WTC11 (cell line): Measurements from ENCODE around the gene C16orf74.

Experiments used
- CREB1 ChIP-seq: sonication (generic); formaldehyde crosslinking; IDR thresholded peaks from 2 replicates; pipeline ENCODE4 v1.8.0; 2023; ENCODE audit warnings: mild to moderate bottlenecking, missing genetic modification reagents
- GABPB1 ChIP-seq: sonication (generic); formaldehyde crosslinking; IDR thresholded peaks from 2 replicates; pipeline ENCODE4 v1.8.1; 2023; ENCODE audit warnings: mild to moderate bottlenecking, missing genetic modification reagents
- GTF2I ChIP-seq: fragments of 250-450 bp; sonication (Bioruptor Pico); conservative IDR thresholded peaks from 2 replicates; pipeline ENCODE4 v1.4.0; 2021; ENCODE audit warnings: mild to moderate bottlenecking
- ZNF671 ChIP-seq: fragments of 250-450 bp; sonication (Bioruptor Pico); IDR thresholded peaks from 2 replicates; pipeline ENCODE4 v1.8.0; 2021; ENCODE audit warnings: mild to moderate bottlenecking
- TF ChIP-seq, protein P1 (sequence below): fragments of 200-600 bp; IDR thresholded peaks from 2 replicates; pipeline ENCODE4 v1.8.0; 2022; ENCODE audit warnings: antibody characterized with exemption
- TF ChIP-seq, protein P2 (sequence below): sonication (generic); formaldehyde crosslinking; IDR thresholded peaks from 2 replicates; pipeline ENCODE4 v1.8.1; 2023; ENCODE audit warnings: mild to moderate bottlenecking, missing genetic modification reagents, borderline replicate concordance

DNA sequence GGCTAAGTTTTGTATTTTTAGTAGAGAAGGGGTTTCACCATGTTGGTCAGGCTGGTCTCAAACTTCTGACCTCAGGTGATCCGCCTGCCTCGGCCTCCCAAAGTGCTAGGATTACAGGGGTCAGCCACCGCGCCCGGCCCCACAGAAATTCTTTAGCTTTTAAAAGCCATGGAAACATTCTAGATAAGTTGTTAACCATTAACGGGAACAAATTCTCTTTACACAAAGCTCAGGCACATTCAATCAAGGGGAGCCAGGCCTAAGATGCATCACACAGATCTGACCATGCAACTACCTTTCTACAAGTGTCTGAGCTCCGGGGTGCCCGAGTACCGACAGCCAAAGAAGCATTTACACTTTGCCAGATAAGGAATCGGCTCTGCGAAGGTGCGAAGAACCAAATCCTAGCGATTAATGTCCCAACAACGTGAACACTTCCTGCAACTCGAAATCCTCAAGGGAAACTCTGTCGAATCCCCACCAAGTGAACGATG lies 47.4 kb upstream of the C16orf74 start:
- TF ChIP-seq ZNF671 (CRISPR knock-in tag) (no peak), CREB1 (CRISPR knock-in tag) (no peak), GABPB1 (CRISPR knock-in tag) (no peak; the same call in 1 of the 2 replicates), GTF2I (no peak)
- TF ChIP-seq, protein P1, sequence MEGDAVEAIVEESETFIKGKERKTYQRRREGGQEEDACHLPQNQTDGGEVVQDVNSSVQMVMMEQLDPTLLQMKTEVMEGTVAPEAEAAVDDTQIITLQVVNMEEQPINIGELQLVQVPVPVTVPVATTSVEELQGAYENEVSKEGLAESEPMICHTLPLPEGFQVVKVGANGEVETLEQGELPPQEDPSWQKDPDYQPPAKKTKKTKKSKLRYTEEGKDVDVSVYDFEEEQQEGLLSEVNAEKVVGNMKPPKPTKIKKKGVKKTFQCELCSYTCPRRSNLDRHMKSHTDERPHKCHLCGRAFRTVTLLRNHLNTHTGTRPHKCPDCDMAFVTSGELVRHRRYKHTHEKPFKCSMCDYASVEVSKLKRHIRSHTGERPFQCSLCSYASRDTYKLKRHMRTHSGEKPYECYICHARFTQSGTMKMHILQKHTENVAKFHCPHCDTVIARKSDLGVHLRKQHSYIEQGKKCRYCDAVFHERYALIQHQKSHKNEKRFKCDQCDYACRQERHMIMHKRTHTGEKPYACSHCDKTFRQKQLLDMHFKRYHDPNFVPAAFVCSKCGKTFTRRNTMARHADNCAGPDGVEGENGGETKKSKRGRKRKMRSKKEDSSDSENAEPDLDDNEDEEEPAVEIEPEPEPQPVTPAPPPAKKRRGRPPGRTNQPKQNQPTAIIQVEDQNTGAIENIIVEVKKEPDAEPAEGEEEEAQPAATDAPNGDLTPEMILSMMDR, result no peak
- TF ChIP-seq, protein P2, sequence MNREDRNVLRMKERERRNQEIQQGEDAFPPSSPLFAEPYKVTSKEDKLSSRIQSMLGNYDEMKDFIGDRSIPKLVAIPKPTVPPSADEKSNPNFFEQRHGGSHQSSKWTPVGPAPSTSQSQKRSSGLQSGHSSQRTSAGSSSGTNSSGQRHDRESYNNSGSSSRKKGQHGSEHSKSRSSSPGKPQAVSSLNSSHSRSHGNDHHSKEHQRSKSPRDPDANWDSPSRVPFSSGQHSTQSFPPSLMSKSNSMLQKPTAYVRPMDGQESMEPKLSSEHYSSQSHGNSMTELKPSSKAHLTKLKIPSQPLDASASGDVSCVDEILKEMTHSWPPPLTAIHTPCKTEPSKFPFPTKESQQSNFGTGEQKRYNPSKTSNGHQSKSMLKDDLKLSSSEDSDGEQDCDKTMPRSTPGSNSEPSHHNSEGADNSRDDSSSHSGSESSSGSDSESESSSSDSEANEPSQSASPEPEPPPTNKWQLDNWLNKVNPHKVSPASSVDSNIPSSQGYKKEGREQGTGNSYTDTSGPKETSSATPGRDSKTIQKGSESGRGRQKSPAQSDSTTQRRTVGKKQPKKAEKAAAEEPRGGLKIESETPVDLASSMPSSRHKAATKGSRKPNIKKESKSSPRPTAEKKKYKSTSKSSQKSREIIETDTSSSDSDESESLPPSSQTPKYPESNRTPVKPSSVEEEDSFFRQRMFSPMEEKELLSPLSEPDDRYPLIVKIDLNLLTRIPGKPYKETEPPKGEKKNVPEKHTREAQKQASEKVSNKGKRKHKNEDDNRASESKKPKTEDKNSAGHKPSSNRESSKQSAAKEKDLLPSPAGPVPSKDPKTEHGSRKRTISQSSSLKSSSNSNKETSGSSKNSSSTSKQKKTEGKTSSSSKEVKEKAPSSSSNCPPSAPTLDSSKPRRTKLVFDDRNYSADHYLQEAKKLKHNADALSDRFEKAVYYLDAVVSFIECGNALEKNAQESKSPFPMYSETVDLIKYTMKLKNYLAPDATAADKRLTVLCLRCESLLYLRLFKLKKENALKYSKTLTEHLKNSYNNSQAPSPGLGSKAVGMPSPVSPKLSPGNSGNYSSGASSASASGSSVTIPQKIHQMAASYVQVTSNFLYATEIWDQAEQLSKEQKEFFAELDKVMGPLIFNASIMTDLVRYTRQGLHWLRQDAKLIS, result no peak
